8988T (cell line): ENCODE data around the gene ADGRD1.

Experiments
- DNase-seq: peaks from one replicate; pipeline ENCODE4 v3.0.0; 2011

Gene ADGRD1

GRCh38 chr12:130938186-130938585 is 15.5 kb upstream of the ADGRD1 start:
- DNase-seq: no peak

- DNase-seq: no peak
Observed at GRCh38 chr12:130944878-130945277, 8.8 kb upstream of the ADGRD1 start.

- no peak for DNase-seq
Observed at GRCh38 chr12:130945786-130946492, 7.8 kb upstream of the ADGRD1 start.

DNA sequence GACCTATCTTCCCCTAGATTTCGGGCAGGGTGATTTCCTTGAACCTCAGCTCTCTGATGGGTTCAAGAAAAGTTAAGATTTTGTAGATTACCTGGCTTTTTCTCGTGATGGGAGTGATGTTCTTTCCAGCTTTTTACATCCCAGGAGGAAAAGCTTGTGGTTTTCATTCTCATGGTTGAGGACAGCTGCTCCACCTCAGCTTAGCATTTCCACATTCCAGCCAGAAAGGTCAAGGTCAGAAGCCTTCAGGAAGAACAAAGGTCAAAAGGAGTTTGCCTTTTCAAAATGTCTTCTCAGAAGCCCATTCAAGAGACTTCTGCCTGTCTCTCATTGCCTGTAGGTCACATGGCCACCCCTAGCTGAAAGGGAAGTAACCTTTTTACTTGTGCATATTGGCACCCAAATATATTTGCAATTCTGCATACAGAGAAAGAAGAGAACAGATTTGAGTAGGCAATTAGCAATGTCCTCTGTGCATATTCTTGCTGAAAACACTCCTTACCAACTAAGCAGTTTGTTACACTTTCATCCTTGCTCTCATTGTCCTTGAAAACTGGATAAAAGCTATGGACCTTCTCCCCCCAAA is 6.6 kb upstream of the ADGRD1 start:
- no peak for DNase-seq

GRCh38 chr12:130948136-130948535 is 5.6 kb upstream of the ADGRD1 start:
- DNase-seq: no peak

- DNase-seq: no peak
Observed at GRCh38 chr12:130948751-130949150, 5.0 kb upstream of the ADGRD1 start.

DNA sequence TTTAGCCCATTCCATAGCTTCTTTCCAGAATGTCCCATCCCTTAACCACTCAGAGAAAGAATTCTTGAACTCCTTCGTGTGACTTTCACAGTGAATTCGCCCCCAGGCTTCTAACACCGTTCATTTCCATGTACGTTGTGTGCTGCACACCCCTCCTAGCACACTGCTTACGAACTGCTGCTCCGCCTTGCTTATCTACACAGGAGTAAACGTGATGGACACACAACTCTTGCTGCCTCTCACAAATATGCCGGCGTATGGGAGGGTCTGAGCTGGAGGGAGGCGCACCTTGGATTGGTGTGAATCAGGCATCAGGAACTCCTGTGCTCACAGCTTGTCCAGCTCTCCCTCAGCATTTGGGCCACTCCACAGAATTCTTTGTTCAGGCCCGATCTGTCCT is 3.9 kb upstream of the ADGRD1 start:
- no peak for DNase-seq

DNA sequence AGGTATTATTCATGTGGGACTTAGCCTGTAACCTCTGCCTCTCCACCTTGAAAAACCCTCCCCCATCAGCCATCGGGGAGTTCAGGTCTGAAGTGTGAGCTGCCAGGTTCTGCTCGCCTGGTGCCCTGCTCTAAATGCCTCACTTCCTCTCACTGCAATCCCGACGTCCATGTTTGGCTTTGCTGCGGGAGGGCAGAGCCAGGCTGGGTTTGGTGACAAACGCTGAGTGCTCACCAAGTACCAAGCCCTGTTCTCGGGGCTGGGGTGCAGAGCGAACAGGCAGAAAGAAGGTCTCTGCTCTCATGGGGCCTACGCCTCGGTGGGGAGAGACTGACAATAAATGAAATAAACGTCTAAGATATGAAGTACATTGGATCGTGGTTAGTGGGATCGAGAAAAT is 2.1 kb upstream of the ADGRD1 start:
- DNase-seq: no peak

DNA sequence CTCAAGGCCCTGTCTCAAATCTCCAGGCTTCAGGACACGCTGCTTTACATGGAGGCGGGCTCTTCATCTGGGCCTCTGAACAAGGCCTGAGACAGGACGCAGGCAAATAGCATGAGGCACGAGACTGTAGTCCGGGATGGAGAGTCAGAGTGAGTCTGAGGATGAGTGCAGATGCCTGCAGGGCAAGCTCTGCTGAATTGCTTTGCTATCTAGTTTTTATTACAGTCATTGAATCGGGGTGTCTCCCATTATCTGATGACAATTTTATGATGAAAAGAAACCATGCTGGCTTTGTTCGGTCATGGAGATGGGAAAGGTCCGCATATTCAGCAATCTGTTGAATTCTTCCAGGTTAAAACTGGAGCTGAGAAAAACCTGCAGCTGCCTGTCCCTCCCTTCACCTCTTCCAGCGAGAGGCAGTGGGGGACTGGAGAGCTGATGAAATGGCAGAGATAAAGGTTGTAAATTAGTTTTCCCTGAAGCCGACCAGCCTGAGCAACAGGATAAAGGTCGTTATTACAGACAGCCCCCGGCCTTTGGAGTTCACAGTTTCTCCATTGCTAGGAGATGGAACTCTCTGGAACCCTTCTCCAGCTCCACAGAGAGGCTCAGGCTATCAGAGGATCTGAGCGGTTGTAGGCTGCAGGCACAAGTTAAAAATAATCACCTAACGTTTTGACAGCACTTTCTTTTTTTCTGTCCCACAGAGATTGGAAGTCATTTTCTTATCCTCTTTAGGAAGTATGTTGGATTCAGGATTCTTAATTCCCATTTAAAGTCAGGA is 1.3 kb upstream of the ADGRD1 start:
- DNase-seq: no peak

- DNase-seq: no peak
Observed at GRCh38 chr12:130954544-130954831, 781 bp downstream of the ADGRD1 start.

DNA sequence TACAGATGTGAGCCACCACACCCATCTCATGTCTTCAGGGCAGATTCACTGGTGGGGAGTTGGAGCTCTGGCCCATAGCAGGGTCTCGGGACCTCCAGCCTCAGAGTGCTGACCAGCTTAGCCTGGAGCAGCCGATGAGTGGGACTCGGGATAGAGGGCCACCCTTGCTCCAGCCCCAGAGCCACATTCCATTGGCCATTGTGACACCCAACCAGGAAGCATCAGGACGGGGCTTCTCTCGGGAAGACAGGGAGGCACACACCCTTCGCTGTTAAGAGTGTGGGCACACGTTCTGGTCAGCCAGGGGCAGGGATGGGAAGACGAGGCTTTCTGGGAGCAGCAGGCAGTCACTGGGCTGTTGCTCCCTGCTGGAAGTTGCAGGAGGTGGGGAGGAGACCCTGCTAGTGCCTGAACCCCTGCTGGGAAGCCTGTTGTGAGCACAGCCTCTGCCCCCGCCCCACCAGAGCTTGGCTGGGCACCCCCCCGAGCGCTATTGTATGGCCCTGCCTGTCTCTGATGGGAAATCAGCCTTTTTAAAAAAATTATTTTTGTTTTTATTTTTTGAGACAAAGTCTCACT is 1.6 kb downstream of the ADGRD1 start:
- no peak for DNase-seq

DNA sequence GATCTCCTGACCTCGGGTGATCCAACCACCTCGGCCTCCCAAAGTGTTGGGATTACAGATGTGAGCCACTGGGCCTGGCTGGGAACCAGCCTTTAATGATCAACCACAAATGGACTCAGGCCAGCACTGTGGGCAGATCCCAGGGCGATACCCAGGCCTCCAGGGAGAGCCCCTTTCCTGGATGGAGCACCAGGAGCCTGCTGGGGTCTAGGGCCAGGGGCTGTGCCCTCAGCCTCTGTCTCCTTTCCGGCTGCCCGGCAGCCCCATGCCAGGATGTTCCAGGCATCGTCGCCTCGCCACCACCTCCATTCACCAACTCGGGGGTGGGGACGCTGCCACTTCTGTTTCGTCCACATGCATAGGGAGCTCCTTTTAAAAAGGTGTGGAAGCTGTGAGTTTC is 2.3 kb downstream of the ADGRD1 start:
- DNase-seq: no peak

- DNase-seq: no peak
Observed at GRCh38 chr12:130956456-130957303, 3.0 kb downstream of the ADGRD1 start.

DNA sequence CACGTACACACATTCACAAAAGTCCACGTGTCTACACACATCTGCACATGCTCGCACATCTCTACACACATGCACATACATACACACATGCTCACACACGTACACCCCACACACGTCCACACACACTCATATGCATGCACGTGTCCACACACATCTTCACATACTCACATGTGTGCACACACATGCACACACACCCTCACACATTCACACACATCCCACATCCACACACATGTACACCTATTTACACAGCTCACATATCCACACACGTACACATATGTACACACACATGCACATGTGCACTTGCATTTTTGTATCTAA is 3.6 kb downstream of the ADGRD1 start:
- DNase-seq: no peak

DNA sequence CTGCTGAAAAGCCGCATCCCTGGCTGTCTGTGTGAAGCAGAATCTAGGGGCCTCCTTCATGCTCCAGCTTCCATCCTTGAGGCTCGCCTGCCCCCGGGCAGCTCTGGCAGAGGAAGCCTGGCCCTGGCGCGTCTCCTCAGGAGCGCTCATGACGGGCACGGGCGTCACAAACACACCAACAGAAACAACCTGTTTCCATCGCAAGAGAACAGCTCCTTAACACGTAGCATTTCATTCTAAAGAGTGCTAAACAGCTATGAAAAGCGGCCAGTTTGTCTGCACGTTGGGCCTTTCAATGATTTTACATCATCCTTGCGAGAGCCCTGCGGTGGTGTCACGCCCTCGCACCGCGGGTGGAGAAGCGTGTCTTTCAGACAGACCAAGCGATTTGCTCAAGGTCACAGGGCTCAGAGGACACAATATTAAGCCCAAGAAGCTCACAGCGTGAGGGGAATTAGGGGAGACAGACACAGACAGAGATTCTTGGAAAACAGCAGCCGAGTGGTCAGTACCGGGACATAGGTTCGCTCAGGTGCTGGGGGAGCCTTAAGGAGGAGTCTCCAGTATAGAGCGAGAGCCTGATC is 4.9 kb downstream of the ADGRD1 start:
- no peak for DNase-seq

DNA sequence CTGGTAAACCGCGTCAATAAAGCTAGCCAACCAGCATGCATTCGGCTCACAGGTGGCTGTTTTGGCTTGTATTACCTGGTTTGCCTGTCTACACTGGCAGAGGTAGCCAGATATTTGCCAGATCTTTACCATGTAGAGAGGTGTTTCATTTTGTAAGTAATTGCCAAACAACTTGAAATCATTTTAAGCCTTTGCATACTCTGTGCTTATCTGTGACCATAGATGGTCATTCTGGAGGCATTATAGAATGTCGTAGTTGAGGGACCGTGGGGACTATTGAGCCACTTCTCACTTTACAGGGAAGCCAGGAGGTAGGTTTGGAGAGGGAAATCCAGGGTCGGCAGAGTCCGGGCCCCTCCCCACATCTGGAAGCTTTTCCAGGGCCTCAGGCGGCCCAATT is 5.9 kb downstream of the ADGRD1 start:
- no peak for DNase-seq

GRCh38 chr12:130960058-130960457 is 6.4 kb downstream of the ADGRD1 start:
- no peak for DNase-seq

- no peak for DNase-seq
Observed at GRCh38 chr12:130960787-130961186, 7.1 kb downstream of the ADGRD1 start.

DNA sequence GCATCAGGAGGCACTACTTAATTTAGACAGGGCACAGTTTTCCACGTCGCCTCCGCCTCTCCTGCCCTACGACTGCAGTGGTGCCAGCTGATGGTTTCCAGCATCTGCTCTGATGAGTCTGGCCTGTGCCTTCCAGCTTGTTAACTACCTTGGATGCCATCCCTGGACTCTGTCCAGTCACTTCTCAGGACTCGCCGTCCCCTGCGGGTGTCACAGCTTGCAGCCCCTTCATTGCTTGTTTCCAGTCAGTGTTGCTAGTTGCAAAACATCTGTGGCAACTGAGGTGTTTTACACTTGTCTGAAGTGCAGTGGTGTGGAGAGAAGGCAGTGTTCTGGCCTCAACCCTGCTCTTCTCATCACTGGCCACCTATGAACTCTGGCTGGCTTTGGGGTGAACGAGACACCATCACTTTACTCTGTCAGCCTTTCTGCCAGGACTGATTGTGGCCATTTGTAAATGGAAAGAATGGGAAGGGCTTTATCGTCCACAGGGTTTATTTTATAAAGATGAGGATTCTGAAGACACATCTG is 8.3 kb downstream of the ADGRD1 start:
- no peak for DNase-seq

DNA sequence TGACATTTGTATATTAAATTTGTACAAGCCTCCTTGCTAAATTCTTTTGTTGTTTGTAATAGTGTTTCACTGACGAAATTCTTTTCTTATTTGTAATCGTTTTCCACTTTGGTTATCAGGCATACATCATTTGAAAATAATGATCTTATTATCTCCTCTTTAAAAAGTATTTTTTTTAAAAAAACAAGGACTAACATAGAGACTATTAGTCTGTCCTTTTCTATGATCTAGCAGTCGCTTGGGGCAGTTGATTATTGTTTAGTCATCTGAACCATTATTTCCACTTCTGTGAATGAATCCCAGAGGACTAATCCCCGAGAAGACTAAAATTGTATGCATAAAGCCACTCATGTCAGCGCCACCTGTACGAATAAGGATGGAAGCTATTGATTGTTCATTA is 11.5 kb downstream of the ADGRD1 start:
- DNase-seq: no peak

DNA sequence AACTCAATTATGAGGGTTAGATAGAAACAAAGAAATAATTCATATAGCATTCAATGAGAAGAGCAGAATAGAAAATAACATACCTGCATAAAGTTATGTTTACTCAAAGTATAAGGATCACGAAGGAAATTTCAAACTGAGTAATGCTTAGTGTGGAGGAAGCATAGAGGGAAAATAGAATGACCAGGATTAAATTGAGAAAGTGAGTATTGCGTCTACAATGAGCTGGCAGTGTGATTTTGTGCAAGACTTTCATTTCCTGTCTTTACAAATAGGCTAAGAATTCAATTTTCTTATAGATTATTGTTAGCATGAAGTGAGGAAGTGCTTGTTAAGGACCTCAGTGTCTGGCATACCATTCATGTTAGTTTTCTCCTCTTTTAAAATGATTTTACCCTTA is 12.0 kb downstream of the ADGRD1 start:
- DNase-seq: no peak

DNA sequence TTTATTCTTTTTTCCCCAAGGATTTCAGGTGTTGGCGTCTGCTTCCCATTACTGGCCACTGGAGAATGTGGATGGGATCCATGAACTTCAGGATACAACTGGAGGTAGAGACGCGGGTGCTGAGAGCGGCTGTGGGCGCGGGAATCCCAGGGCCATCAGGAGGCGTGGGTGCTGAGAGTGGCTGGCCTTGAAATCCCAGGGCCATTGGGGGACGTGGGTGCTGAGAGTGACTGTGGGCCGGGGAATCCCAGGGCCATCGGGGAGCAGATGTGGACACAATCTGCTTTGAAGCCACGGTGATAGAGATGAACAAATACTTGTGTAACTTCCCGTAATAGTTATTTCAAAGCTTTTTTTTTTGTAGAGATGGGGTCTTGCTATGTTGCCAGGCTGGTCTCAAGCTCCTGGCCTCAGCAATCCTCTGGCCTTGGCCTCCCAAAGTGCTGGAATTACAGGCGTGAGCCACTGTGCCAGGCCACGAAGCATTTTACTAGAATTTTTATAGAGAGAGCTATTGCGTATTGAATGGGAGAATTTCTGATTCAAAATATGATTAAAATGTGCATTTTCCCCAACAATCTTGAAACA is 12.8 kb downstream of the ADGRD1 start:
- DNase-seq: no peak
